Right lobe of liver (tissue), 6 donors: ENCODE measurements around the gene EVL. TPM values are rescaled to one million over a fixed set of nuclear protein-coding genes. Genes with fewer than 3 reads are reported as not detected.

Experiments used
- ATAC-seq, 4 donors: fragments of 200-7000 bp; cut with Tn5 transposase; one replicate each; pipeline ENCODE4 v1.9.1; 2020; ENCODE audit warnings: mild to moderate bottlenecking in 4 of 4, moderate library complexity in 4 of 4
- DNase-seq, 3 donors: peaks; one replicate each; pipeline ENCODE4 v3.0.0-alpha.2; 2020
- H3K27ac ChIP-seq, 3 donors: fragments of 200-600 bp; one replicate each; pipeline ENCODE4 v1.8.0; 2022
- H3K27me3 ChIP-seq, 2 donors: fragments of 200-600 bp; one replicate each; pipeline ENCODE4 v1.8.0; 2022
- H3K36me3 ChIP-seq, 4 donors: fragments of 200-600 bp; sonication (generic) in 1 of 4; one replicate each; pipeline versions ENCODE4 v1.5.1 to v1.8.0; 2017 to 2022; ENCODE audit warnings: control low read depth in 1 of 4
- H3K4me1 ChIP-seq, 4 donors: fragments of 200-600 bp; sonication (generic) in 1 of 4; one replicate each; pipeline versions ENCODE4 v1.5.1 to v1.8.0; 2017 to 2022; ENCODE audit warnings: control low read depth in 1 of 4
- H3K4me3 ChIP-seq, 3 donors: fragments of 200-600 bp; one replicate each; pipeline ENCODE4 v1.8.0; 2022
- H3K9me3 ChIP-seq, 4 donors: fragments of 200-600 bp; sonication (generic) in 1 of 4; one replicate each; pipeline versions ENCODE4 v1.5.1 to v1.8.0; 2017 to 2022; ENCODE audit warnings: control low read depth in 1 of 4
- POLR2A ChIP-seq: fragments of 450-650 bp; IDR thresholded peaks from one replicate; pipeline ENCODE4 v1.6.1; 2017; ENCODE audit warnings: antibody characterized with exemption, mild to moderate bottlenecking
- WGBS: methylation state at CpG from one replicate; pipeline ENCODE4 v1.1.6; 2018; ENCODE audit warnings: low coverage, low lambda C conversion rate; ENCODE audit not compliant: insufficient coverage; ENCODE audit errors: missing lambda C conversion rate; 5-methylcytosine and 5-hydroxymethylcytosine counted together
- intact Hi-C, 2 donors: fragments of 100-400 bp; cut with DNase I; formaldehyde crosslinking; loops; one replicate each; pipeline versions ENCODE4 v1.11.2 to v1.14.1; 2022
- total RNA-seq, 6 experiments: library from RNA; depleted of rRNA in 2 of 6; stranded (reverse); fragments of >200 nt in 2 of 6; fragmentation: NEBNext Ultra II Directional in 3 of 6; extraction: Animal tissue kit (Norgen Biotek cat#: 25700) in 3 of 6; gene quantifications; one replicate each; pipeline versions ENCODE4 v1.1.0 to v1.2.4, GENCODE V29; 2016 to 2023
- TF ChIP-seq, protein P1 (sequence below), 4 donors: fragments of 200-600 bp in 3 of 4; fragments of 450-650 bp in 1 of 4; IDR thresholded peaks; one replicate each; pipeline versions ENCODE4 v1.5.1 to v1.8.0; 2016 to 2022; ENCODE audit warnings: antibody characterized with exemption in 4 of 4, mild to moderate bottlenecking in 2 of 4
- donor health status: DM: no; HTN: yes; CAD: no.
- donor health status: DM: no; HTN: no; CAD: no.
- donor health status: DM: no; HTN: no; CAD: no.
- donor health status: DM: no; HTN: yes; CAD: no.
- donor health status: DM: no; HTN: yes; CAD: no.

EVL gene
- total RNA-seq, 6 experiments from 2014 or later: 23.6 to 162 (median 68.4) TPM

- no peaks in the 10 kb centered on the region for H3K9me3 ChIP-seq
- 0% methylated on average over 1 of the region's 3 CpGs for WGBS
- no peaks in the 10 kb centered on the region for H3K4me1 ChIP-seq
- intact Hi-C loops: loop anchor here in 1 of 2 donors (10.0 kb wide), 1 partner anchor 131 kb away; no protein-coding TSS in a partner anchor
- H3K27ac ChIP-seq: no peak overlapping the region
- DNase-seq: no peak
- no peaks in the 10 kb centered on the region for H3K27me3 ChIP-seq
- H3K36me3 ChIP-seq: peaks cover 0 to 4% (median 0%) of the 10 kb centered on the region in 4 donors
- no peak overlapping the region for H3K4me3 ChIP-seq
- no peak for ATAC-seq
- TF ChIP-seq POLR2A: no peak
- TF ChIP-seq, protein P1, sequence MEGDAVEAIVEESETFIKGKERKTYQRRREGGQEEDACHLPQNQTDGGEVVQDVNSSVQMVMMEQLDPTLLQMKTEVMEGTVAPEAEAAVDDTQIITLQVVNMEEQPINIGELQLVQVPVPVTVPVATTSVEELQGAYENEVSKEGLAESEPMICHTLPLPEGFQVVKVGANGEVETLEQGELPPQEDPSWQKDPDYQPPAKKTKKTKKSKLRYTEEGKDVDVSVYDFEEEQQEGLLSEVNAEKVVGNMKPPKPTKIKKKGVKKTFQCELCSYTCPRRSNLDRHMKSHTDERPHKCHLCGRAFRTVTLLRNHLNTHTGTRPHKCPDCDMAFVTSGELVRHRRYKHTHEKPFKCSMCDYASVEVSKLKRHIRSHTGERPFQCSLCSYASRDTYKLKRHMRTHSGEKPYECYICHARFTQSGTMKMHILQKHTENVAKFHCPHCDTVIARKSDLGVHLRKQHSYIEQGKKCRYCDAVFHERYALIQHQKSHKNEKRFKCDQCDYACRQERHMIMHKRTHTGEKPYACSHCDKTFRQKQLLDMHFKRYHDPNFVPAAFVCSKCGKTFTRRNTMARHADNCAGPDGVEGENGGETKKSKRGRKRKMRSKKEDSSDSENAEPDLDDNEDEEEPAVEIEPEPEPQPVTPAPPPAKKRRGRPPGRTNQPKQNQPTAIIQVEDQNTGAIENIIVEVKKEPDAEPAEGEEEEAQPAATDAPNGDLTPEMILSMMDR (IDR thresholded peaks at IDR 0.05): no peak
Observed at GRCh38 chr14:100116134-100116533, 50.9 kb downstream of the EVL start.

DNA sequence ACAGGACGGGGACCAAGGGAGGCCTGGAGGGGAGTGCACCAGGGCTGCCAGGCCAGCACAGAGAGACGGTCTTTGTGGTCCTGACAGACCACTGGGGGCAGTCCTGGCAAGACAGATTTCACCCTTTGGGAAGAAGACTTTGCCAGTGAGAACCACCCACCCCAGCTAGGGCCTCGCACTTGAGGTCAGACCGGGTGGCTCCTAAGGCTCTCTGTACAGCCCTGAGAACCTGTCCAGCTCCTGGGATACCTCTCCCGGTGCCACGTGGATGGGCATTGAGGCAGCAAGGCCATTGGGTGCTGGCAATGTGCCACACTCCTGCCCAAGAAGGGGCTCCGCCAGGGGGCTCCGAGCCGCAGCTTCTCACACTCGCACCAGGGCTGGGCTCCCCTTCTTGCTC lies 51.8 kb downstream of the EVL start:
- WGBS: 86% methylated on average over 1 of the region's 10 CpGs
- Histone ChIP-seq H3K4me3 (no peak overlapping the region), H3K36me3 (peaks cover 0 to 4% (median 0%) of the 10 kb centered on the region in 4 donors), H3K4me1 (no peaks in the 10 kb centered on the region), H3K27me3 (no peaks in the 10 kb centered on the region), H3K27ac (no peak overlapping the region), H3K9me3 (no peaks in the 10 kb centered on the region)
- ATAC-seq (no peak), DNase-seq (peak in 1 of 3 donors; percentile 33)
- TF ChIP-seq, protein P1 (IDR thresholded peaks at IDR 0.05): no peak
- TF ChIP-seq POLR2A: no peak
- intact Hi-C loops: loop anchor here in 1 of 2 donors (10.0 kb wide), 1 partner anchor 132 kb away; no protein-coding TSS in a partner anchor

- ATAC-seq (no peak), DNase-seq (peak in 1 of 3 donors; percentile 31)
- peaks cover 0 to 4% (median 0%) of the 10 kb centered on the region in 4 donors for H3K36me3 ChIP-seq
- no peaks in the 10 kb centered on the region for H3K4me1 ChIP-seq
- H3K4me3 ChIP-seq: no peak overlapping the region
- no peaks in the 10 kb centered on the region for H3K27me3 ChIP-seq
- H3K9me3 ChIP-seq: no peaks in the 10 kb centered on the region
- 92% methylated on average over 4 of the region's 14 CpGs for WGBS
- TF ChIP-seq, protein P1 (IDR thresholded peaks at IDR 0.05): no peak
- no peak overlapping the region for H3K27ac ChIP-seq
- intact Hi-C loops: loop anchor here in 1 of 2 donors (10.0 kb wide), 1 partner anchor 133 kb away; no protein-coding TSS in a partner anchor
Observed at GRCh38 chr14:100117633-100118395, 52.6 kb downstream of the EVL start.

DNA sequence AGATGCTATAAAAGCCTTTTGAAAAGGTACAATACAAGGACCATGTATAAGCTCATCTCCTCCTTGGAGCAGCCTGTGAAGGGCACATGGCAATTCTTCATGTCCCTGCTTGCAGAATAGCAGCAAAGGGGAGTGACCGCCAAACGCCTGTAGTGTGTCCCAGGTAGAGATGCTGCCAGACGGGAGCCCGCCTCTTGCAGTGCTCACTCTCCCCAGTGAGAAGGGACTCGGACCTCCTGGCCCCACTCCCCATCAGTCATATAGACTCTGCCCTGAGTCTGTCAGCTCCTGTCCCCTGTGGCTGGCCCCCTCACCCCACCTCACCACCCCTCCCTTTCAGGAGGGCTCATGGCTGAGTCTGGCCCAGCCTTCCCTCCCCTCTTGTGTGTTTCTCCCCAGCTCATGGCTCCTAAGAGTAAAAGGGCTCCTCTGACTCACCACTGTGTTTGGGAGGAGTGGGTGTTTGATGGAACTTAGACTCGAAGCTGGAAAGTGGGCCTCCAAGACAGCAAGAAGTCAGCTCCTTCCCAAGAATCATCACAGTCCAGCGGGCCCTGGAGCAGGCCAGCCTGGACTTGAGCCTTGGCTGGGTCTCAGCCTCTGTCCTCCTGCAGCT lies 53.3 kb downstream of the EVL start:
- intact Hi-C loops: loop anchor here in 1 of 2 donors (10.0 kb wide), 1 partner anchor 134 kb away; no protein-coding TSS in a partner anchor
- H3K27me3 ChIP-seq: no peaks in the 10 kb centered on the region
- H3K36me3 ChIP-seq: peaks cover 0 to 4% (median 0%) of the 10 kb centered on the region in 4 donors
- 40% methylated on average over 1 of the region's 7 CpGs for WGBS
- H3K9me3 ChIP-seq: no peaks in the 10 kb centered on the region
- no peak overlapping the region for H3K27ac ChIP-seq
- DNase-seq: no peak
- no peak overlapping the region for H3K4me3 ChIP-seq
- TF ChIP-seq, protein P1 (IDR thresholded peaks at IDR 0.05): no peak
- no peak for TF ChIP-seq POLR2A
- no peaks in the 10 kb centered on the region for H3K4me1 ChIP-seq
- no peak for ATAC-seq
